OCI-LY1 (cell line): ENCODE measurements around the gene SHC4.

Source experiments
- H2AFZ ChIP-seq: fragments of 200-600 bp; sonication (generic), shearing (Covaris generic); 2 replicates; pipeline ENCODE4 v1.6.0; 2014; ENCODE audit warnings: antibody characterized with exemption, mild to moderate bottlenecking, low read length
- H3F3A ChIP-seq: fragments of 200-600 bp; sonication (generic), shearing (Covaris generic); 2 replicates; pipeline ENCODE4 v1.6.0; 2014; ENCODE audit warnings: mild to moderate bottlenecking, antibody characterized with exemption, low read length, moderate library complexity; ENCODE audit not compliant: insufficient read depth
- H3K27ac ChIP-seq: fragments of 200-600 bp; sonication (generic); 2 replicates; pipeline ENCODE4 v1.5.1; 2014; ENCODE audit warnings: low read length, mixed run types, mild to moderate bottlenecking, low read depth; ENCODE audit not compliant: poor library complexity, severe bottlenecking
- H3K27me3 ChIP-seq: fragments of 200-600 bp; sonication (generic); 2 replicates; pipeline ENCODE4 v1.6.0; 2014; ENCODE audit warnings: antibody characterized with exemption, mild to moderate bottlenecking, low read length, moderate library complexity; ENCODE audit not compliant: insufficient read depth
- H3K36me3 ChIP-seq: fragments of 200-600 bp; sonication (generic); 2 replicates; pipeline ENCODE4 v1.6.1; 2014; ENCODE audit warnings: mild to moderate bottlenecking, antibody characterized with exemption, low read length, moderate library complexity, mixed read lengths; ENCODE audit not compliant: insufficient read depth
- H3K4me1 ChIP-seq: fragments of 200-600 bp; sonication (generic); 2 replicates; pipeline ENCODE4 v1.5.1; 2014; ENCODE audit warnings: mild to moderate bottlenecking, low read length, moderate library complexity; ENCODE audit not compliant: insufficient read depth, severe bottlenecking
- H3K4me2 ChIP-seq: fragments of 200-600 bp; sonication (generic), shearing (Covaris generic); 2 replicates; pipeline ENCODE4 v1.6.1; 2014; ENCODE audit warnings: low read length
- H3K4me3 ChIP-seq: fragments of 200-600 bp; sonication (generic); 2 replicates; pipeline ENCODE4 v1.5.1; 2014; ENCODE audit warnings: low read length, low read depth, mild to moderate bottlenecking, mixed read lengths; ENCODE audit not compliant: poor library complexity, severe bottlenecking
- H3K79me2 ChIP-seq: fragments of 200-600 bp; shearing (Covaris generic); 2 replicates; pipeline ENCODE4 v1.6.1; 2016; ENCODE audit warnings: mixed run types, low read length, mixed read lengths; ENCODE audit not compliant: insufficient read depth
- H3K9ac ChIP-seq: fragments of 200-600 bp; sonication (generic), shearing (Covaris generic); 2 replicates; pipeline ENCODE4 v1.6.1; 2014; ENCODE audit warnings: mild to moderate bottlenecking, low read length, mixed read lengths
- H3K9me2 ChIP-seq: fragments of 200-600 bp; sonication (generic), shearing (Covaris generic); 2 replicates; pipeline ENCODE4 v1.6.1; 2014; ENCODE audit warnings: low read depth, mild to moderate bottlenecking, low read length, mixed read lengths
- H3K9me3 ChIP-seq: fragments of 200-600 bp; shearing (Covaris generic); 2 replicates; pipeline ENCODE4 v1.6.1; 2014; ENCODE audit warnings: low read length, mixed read lengths
- H4K20me1 ChIP-seq: fragments of 200-600 bp; sonication (generic), shearing (Covaris generic); 2 replicates; pipeline ENCODE4 v1.6.0; 2016; ENCODE audit warnings: mild to moderate bottlenecking, low read length; ENCODE audit not compliant: insufficient read depth
- EZH2 ChIP-seq: fragments of 200-600 bp; sonication (generic), shearing (Covaris generic); IDR thresholded peaks from 2 replicates; pipeline ENCODE4 v1.8.0; 2017; ENCODE audit warnings: borderline replicate concordance, mixed run types, mild to moderate bottlenecking, antibody characterized with exemption, low read length, moderate library complexity, mixed read lengths
- TF ChIP-seq, protein P1 (sequence below): fragments of 200-600 bp; sonication (generic), shearing (Covaris generic); IDR thresholded peaks from 2 replicates; pipeline ENCODE4 v1.5.1; 2017; ENCODE audit warnings: mild to moderate bottlenecking, antibody characterized with exemption, low read length, moderate library complexity, mixed read lengths

SHC4 gene

DNA sequence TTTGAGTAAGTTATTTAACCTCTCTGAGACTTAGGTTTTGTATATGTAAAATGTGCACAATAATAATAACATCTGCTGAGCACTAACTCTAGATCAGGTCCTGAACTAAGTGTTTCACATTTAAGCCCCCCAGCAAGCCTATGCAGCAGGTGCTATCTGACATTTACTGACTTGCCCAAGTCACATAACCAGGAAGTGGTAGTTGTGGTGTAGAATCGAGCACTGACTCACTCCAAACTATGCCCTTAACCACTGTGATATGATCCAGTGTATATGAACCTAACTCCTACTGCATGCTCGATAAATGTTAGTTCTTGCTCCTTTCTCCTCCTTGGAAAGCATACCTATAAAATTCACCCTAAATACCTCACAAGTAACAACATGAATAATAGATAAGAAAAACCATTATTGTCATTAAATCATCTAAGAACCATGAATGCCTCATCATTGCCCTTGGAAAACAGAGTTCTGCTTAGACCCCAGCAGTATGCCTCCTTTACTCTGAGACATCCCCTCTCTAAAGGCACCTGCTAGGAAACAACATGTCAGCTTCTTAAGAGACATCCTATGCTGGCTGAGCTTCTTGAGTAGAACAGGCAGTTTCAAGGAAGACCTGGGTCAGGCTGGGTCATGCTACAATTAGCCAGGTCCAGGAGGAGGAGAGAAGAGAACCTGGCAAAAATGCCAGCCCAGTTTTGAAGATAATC is 3.0 kb upstream of the SHC4 start:
- Histone ChIP-seq H3K4me2 (no peak overlapping the region), H3K9ac (no peak overlapping the region), H2AFZ (no peak overlapping the region), H3K9me2 (no peaks in the 10 kb centered on the region), H3K9me3 (no peaks in the 10 kb centered on the region), H3K36me3 (no peaks in the 10 kb centered on the region), H4K20me1 (no peaks in the 10 kb centered on the region), H3K79me2 (no peaks in the 10 kb centered on the region), H3F3A (no peaks in the 10 kb centered on the region), H3K27me3 (no peaks in the 10 kb centered on the region), H3K4me1 (no peaks in the 10 kb centered on the region), H3K4me3 (no peak overlapping the region), H3K27ac (no peak overlapping the region)
- TF ChIP-seq, protein P1, sequence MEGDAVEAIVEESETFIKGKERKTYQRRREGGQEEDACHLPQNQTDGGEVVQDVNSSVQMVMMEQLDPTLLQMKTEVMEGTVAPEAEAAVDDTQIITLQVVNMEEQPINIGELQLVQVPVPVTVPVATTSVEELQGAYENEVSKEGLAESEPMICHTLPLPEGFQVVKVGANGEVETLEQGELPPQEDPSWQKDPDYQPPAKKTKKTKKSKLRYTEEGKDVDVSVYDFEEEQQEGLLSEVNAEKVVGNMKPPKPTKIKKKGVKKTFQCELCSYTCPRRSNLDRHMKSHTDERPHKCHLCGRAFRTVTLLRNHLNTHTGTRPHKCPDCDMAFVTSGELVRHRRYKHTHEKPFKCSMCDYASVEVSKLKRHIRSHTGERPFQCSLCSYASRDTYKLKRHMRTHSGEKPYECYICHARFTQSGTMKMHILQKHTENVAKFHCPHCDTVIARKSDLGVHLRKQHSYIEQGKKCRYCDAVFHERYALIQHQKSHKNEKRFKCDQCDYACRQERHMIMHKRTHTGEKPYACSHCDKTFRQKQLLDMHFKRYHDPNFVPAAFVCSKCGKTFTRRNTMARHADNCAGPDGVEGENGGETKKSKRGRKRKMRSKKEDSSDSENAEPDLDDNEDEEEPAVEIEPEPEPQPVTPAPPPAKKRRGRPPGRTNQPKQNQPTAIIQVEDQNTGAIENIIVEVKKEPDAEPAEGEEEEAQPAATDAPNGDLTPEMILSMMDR: no peak
- TF ChIP-seq EZH2: no peak

DNA sequence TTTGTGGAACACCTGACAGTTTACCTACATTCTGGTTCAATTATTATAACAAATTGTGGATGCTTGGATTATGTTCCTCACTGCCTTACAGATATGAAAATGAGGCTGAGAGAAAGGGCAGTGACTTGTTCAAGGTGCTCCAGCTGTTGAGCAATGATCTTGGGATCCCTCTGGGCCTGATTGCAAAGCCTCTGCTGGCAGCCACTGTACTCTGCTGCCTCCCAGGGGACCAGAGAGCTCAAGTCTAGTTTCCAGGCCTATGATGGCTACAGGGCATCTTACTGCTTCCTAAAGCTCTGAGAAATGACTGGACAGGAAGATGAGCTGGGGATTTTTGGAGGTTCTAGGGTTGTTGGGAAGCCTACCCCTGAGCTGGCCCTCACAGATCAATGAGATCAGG is 2.3 kb upstream of the SHC4 start:
- no peak overlapping the region for H3K4me2 ChIP-seq
- H3K36me3 ChIP-seq: no peaks in the 10 kb centered on the region
- H3K27ac ChIP-seq: no peak overlapping the region
- H3K79me2 ChIP-seq: no peaks in the 10 kb centered on the region
- H3K4me1 ChIP-seq: no peaks in the 10 kb centered on the region
- H3K9me3 ChIP-seq: no peaks in the 10 kb centered on the region
- H3K9ac ChIP-seq: no peak overlapping the region
- H4K20me1 ChIP-seq: no peaks in the 10 kb centered on the region
- no peaks in the 10 kb centered on the region for H3K9me2 ChIP-seq
- H3K4me3 ChIP-seq: no peak overlapping the region
- no peaks in the 10 kb centered on the region for H3F3A ChIP-seq
- TF ChIP-seq, protein P1: no peak; the same call in 1 of the 2 replicates
- TF ChIP-seq EZH2: no peak
- H3K27me3 ChIP-seq: no peaks in the 10 kb centered on the region
- no peak overlapping the region for H2AFZ ChIP-seq

DNA sequence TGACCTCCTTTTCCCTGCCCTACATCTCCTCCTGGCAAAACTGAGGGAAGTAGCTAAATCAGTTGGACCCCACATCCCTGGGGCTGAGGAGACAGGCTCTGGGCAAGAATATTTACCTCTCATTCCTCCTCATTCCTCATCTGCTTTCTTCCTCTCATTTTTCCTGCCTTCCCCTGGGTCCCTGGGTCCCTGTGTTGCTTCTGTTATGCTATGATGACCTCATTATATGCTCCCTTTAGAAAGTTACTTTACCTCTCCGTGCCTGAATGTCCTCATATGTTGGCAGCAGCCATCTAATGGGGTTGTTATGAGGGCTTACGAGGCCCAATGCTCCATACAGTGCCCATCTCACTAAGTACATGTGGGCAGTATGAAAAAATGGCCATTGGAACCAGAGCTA is 1.2 kb upstream of the SHC4 start:
- Histone ChIP-seq H4K20me1 (no peaks in the 10 kb centered on the region), H3K27me3 (no peaks in the 10 kb centered on the region), H3K27ac (no peak overlapping the region), H3K9ac (no peak overlapping the region), H3K4me2 (no peak overlapping the region), H3K4me3 (no peak overlapping the region), H2AFZ (no peak overlapping the region), H3K36me3 (no peaks in the 10 kb centered on the region), H3K4me1 (no peaks in the 10 kb centered on the region), H3K79me2 (no peaks in the 10 kb centered on the region), H3K9me2 (no peaks in the 10 kb centered on the region), H3F3A (no peaks in the 10 kb centered on the region), H3K9me3 (no peaks in the 10 kb centered on the region)
- no peak for TF ChIP-seq EZH2
- TF ChIP-seq, protein P1: no peak
